SK-N-SH treated with all-trans-retinoic acid at 6 μM for 48 hours (cell line): ENCODE results near the gene SEMG2.

Experiments used
- BACH2 ChIP-seq: fragments of 250-450 bp; sonication (Bioruptor Pico); IDR thresholded peaks from 2 replicates; pipeline ENCODE4 v1.9.0; 2021; ENCODE audit warnings: mild to moderate bottlenecking, borderline replicate concordance
- SNAI2 ChIP-seq: fragments of 250-450 bp; sonication (Bioruptor Pico); IDR thresholded peaks from 2 replicates; pipeline ENCODE4 v1.5.0; 2020; ENCODE audit warnings: mild to moderate bottlenecking, moderate library complexity
- ZFP30 ChIP-seq: fragments of 450-650 bp; formaldehyde crosslinking; IDR thresholded peaks from 2 replicates; pipeline ENCODE4 v1.5.0; 2022; ENCODE audit warnings: mild to moderate bottlenecking, moderate library complexity
- ZNF70 ChIP-seq: fragments of 450-650 bp; formaldehyde crosslinking; IDR thresholded peaks from 2 replicates; pipeline ENCODE4 v1.5.0; 2020; ENCODE audit warnings: mild to moderate bottlenecking, moderate library complexity
- TF ChIP-seq, protein P1 (sequence below): fragments of 250-450 bp; sonication (Bioruptor Pico); IDR thresholded peaks from 2 replicates; pipeline ENCODE4 v1.5.0; 2020; ENCODE audit warnings: mild to moderate bottlenecking, moderate library complexity
- TF ChIP-seq, protein P2 (sequence below): fragments of 250-450 bp; sonication (Bioruptor Pico); IDR thresholded peaks from 2 replicates; pipeline ENCODE4 v1.8.0; 2020; ENCODE audit warnings: mild to moderate bottlenecking, moderate library complexity, borderline replicate concordance
- TF ChIP-seq, protein P3 (sequence below): fragments of 250-450 bp; sonication (Bioruptor Pico); IDR thresholded peaks from 2 replicates; pipeline ENCODE4 v1.8.0; 2021; ENCODE audit warnings: low read depth, mild to moderate bottlenecking, moderate library complexity, borderline replicate concordance

DNA sequence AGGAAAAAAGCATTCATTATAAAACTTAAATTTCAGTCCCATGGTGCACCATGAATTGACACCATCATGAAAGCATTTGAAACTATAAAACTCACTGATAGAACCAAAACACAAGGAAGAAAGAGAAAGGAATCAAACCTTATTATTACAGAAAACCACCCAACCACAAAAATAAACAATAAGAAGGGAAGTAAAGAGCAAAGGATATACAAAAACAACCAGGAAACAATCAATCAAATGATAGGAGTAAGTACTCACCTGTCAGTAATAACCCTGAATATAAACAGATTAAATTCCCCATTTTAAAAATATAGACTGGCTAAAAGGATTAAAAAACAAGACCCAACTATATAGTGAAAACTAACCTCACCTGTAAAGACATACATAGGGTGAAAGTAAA, 27.4 kb downstream of the SEMG2 start:
- no peak for TF ChIP-seq ZNF70 (CRISPR knock-in tag)
- no peak for TF ChIP-seq ZFP30
- TF ChIP-seq, protein P1, sequence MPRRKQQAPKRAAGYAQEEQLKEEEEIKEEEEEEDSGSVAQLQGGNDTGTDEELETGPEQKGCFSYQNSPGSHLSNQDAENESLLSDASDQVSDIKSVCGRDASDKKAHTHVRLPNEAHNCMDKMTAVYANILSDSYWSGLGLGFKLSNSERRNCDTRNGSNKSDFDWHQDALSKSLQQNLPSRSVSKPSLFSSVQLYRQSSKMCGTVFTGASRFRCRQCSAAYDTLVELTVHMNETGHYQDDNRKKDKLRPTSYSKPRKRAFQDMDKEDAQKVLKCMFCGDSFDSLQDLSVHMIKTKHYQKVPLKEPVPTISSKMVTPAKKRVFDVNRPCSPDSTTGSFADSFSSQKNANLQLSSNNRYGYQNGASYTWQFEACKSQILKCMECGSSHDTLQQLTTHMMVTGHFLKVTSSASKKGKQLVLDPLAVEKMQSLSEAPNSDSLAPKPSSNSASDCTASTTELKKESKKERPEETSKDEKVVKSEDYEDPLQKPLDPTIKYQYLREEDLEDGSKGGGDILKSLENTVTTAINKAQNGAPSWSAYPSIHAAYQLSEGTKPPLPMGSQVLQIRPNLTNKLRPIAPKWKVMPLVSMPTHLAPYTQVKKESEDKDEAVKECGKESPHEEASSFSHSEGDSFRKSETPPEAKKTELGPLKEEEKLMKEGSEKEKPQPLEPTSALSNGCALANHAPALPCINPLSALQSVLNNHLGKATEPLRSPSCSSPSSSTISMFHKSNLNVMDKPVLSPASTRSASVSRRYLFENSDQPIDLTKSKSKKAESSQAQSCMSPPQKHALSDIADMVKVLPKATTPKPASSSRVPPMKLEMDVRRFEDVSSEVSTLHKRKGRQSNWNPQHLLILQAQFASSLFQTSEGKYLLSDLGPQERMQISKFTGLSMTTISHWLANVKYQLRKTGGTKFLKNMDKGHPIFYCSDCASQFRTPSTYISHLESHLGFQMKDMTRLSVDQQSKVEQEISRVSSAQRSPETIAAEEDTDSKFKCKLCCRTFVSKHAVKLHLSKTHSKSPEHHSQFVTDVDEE (CRISPR knock-in tag): no peak
- TF ChIP-seq, protein P2, sequence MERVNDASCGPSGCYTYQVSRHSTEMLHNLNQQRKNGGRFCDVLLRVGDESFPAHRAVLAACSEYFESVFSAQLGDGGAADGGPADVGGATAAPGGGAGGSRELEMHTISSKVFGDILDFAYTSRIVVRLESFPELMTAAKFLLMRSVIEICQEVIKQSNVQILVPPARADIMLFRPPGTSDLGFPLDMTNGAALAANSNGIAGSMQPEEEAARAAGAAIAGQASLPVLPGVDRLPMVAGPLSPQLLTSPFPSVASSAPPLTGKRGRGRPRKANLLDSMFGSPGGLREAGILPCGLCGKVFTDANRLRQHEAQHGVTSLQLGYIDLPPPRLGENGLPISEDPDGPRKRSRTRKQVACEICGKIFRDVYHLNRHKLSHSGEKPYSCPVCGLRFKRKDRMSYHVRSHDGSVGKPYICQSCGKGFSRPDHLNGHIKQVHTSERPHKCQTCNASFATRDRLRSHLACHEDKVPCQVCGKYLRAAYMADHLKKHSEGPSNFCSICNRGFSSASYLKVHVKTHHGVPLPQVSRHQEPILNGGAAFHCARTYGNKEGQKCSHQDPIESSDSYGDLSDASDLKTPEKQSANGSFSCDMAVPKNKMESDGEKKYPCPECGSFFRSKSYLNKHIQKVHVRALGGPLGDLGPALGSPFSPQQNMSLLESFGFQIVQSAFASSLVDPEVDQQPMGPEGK (CRISPR knock-in tag): no peak
- TF ChIP-seq, protein P3, sequence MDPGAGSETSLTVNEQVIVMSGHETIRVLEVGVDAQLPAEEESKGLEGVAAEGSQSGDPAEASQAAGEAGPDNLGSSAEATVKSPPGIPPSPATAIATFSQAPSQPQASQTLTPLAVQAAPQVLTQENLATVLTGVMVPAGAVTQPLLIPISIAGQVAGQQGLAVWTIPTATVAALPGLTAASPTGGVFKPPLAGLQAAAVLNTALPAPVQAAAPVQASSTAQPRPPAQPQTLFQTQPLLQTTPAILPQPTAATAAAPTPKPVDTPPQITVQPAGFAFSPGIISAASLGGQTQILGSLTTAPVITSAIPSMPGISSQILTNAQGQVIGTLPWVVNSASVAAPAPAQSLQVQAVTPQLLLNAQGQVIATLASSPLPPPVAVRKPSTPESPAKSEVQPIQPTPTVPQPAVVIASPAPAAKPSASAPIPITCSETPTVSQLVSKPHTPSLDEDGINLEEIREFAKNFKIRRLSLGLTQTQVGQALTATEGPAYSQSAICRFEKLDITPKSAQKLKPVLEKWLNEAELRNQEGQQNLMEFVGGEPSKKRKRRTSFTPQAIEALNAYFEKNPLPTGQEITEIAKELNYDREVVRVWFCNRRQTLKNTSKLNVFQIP: no peak
- no peak for TF ChIP-seq BACH2 (CRISPR knock-in tag)
- no peak for TF ChIP-seq SNAI2 (CRISPR knock-in tag)
